Loucy (cell line): ENCODE measurements around the gene PPP2R5C.

ENCODE experiments used
- H2AFZ ChIP-seq: fragments of 200-600 bp; sonication (generic); 2 replicates; pipeline ENCODE4 v1.6.0; 2016; ENCODE audit warnings: antibody characterized with exemption, mild to moderate bottlenecking, low read length, moderate library complexity
- H3F3A ChIP-seq: fragments of 200-600 bp; 2 replicates; pipeline ENCODE4 v1.6.0; 2016; ENCODE audit warnings: antibody characterized with exemption, low read depth, mild to moderate bottlenecking
- H3K27me3 ChIP-seq: fragments of 200-600 bp; sonication (generic); 2 replicates; pipeline ENCODE4 v1.6.1; 2014; ENCODE audit warnings: low read length, mild to moderate bottlenecking; ENCODE audit not compliant: insufficient read depth, poor library complexity, severe bottlenecking
- H3K36me3 ChIP-seq: fragments of 200-600 bp; sonication (generic); 2 replicates; pipeline ENCODE4 v1.6.1; 2016; ENCODE audit warnings: low read length; ENCODE audit not compliant: insufficient read depth
- H3K4me1 ChIP-seq: fragments of 200-600 bp; sonication (generic); 2 replicates; pipeline ENCODE4 v1.5.1; 2014; ENCODE audit warnings: low read length, mild to moderate bottlenecking; ENCODE audit not compliant: insufficient read depth, poor library complexity, severe bottlenecking
- H3K4me2 ChIP-seq: fragments of 200-600 bp; sonication (generic); 2 replicates; pipeline ENCODE4 v1.6.0; 2014; ENCODE audit warnings: antibody characterized with exemption, low read length, low read depth, mild to moderate bottlenecking; ENCODE audit not compliant: poor library complexity, severe bottlenecking
- H3K4me3 ChIP-seq: fragments of 200-600 bp; sonication (generic); 2 replicates; pipeline ENCODE4 v1.5.1; 2014; ENCODE audit warnings: low read length, mild to moderate bottlenecking, mixed read lengths; ENCODE audit not compliant: poor library complexity, severe bottlenecking
- H3K79me2 ChIP-seq: fragments of 200-600 bp; sonication (generic); 2 replicates; pipeline ENCODE4 v1.6.1; 2014; ENCODE audit warnings: low read length; ENCODE audit not compliant: insufficient read depth
- H3K9ac ChIP-seq: fragments of 200-600 bp; sonication (generic); 2 replicates; pipeline ENCODE4 v1.6.0; 2014; ENCODE audit warnings: mild to moderate bottlenecking, low read depth, low read length, moderate library complexity; ENCODE audit not compliant: poor library complexity, severe bottlenecking
- H3K9me2 ChIP-seq: fragments of 200-600 bp; sonication (generic); replicated peaks from 2 replicates; pipeline ENCODE4 v1.6.1; 2016; ENCODE audit warnings: low read depth, low read length, mixed read lengths
- H3K9me3 ChIP-seq: fragments of 200-600 bp; sonication (generic); 2 replicates; pipeline ENCODE4 v1.6.1; 2014; ENCODE audit warnings: mild to moderate bottlenecking, antibody characterized with exemption, low read length, low read depth; ENCODE audit not compliant: insufficient read depth
- H4K20me1 ChIP-seq: fragments of 200-600 bp; sonication (generic); 2 replicates; pipeline ENCODE4 v1.6.0; 2014; ENCODE audit warnings: antibody characterized with exemption, low read length, mild to moderate bottlenecking; ENCODE audit not compliant: insufficient read depth, poor library complexity, severe bottlenecking
- CTCF ChIP-seq: fragments of 200-600 bp; sonication (generic); conservative IDR thresholded peaks from 2 replicates; pipeline ENCODE4 v1.5.1; 2014; ENCODE audit warnings: mild to moderate bottlenecking, antibody characterized with exemption, low read length
- EZH2phosphoT487 ChIP-seq: fragments of 200-600 bp; IDR thresholded peaks from 2 replicates; pipeline ENCODE4 v1.6.1; 2018; ENCODE audit warnings: antibody characterized with exemption, mild to moderate bottlenecking, moderate library complexity, borderline replicate concordance

Gene PPP2R5C

GRCh38 chr14:101737414-101738339 lies 23.8 kb upstream of the PPP2R5C start:
- Histone ChIP-seq H3K4me2 (no peak overlapping the region), H3K4me3 (no peak overlapping the region), H3F3A (no peaks in the 10 kb centered on the region), H3K79me2 (no peaks in the 10 kb centered on the region), H4K20me1 (no peaks in the 10 kb centered on the region), H3K4me1 (no peaks in the 10 kb centered on the region), H3K9ac (no peak overlapping the region), H3K36me3 (no peaks in the 10 kb centered on the region), H3K9me3 (peaks cover 10% of the 10 kb centered on the region; the same call in 1 of the 2 replicates), H3K9me2 (no peaks in the 10 kb centered on the region), H3K27me3 (peaks cover 54% of the 10 kb centered on the region), H2AFZ (no peak overlapping the region)
- TF ChIP-seq CTCF, result peak; percentile 48
- TF ChIP-seq EZH2phosphoT487, result no peak

DNA sequence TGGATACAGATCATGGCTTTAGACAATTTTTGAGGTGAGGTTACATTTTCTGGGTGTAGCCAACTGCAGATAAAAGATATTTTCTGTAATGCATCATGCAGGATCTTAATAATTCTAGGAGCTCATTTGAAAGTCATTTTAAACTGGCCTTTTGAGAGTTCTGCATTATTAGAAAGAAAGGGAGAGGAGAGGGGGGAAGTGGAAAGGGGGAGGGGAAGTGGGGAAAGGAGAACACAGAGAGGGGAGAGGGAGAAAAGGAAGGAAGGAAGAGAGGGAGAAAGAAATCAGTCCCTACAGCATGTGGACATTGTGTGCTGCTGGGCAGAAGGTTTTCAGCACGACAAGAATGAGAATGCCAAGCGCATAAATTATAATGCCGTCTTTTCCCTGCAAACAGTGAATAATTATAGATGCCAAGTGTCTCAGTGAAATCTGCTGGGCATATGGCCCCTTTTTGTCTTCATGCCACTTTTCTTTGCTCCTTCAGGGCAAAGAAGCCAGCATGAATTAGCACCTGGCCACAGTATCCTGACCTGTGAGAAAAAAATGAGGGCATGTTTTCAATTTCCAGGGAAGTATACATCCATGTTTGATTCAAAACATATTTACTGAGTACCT lies 22.7 kb upstream of the PPP2R5C start:
- Histone ChIP-seq H3K36me3 (no peaks in the 10 kb centered on the region), H3K4me3 (no peak overlapping the region), H3K9me3 (peaks cover 12% of the 10 kb centered on the region; the same call in 1 of the 2 replicates), H3K9me2 (no peaks in the 10 kb centered on the region), H3K9ac (no peak overlapping the region), H3K27me3 (peaks cover 43% of the 10 kb centered on the region), H3K4me1 (no peaks in the 10 kb centered on the region), H3K4me2 (no peak overlapping the region), H3K79me2 (no peaks in the 10 kb centered on the region), H2AFZ (no peak overlapping the region), H3F3A (no peaks in the 10 kb centered on the region), H4K20me1 (no peaks in the 10 kb centered on the region)
- TF ChIP-seq EZH2phosphoT487 (no peak), CTCF (no peak)

DNA sequence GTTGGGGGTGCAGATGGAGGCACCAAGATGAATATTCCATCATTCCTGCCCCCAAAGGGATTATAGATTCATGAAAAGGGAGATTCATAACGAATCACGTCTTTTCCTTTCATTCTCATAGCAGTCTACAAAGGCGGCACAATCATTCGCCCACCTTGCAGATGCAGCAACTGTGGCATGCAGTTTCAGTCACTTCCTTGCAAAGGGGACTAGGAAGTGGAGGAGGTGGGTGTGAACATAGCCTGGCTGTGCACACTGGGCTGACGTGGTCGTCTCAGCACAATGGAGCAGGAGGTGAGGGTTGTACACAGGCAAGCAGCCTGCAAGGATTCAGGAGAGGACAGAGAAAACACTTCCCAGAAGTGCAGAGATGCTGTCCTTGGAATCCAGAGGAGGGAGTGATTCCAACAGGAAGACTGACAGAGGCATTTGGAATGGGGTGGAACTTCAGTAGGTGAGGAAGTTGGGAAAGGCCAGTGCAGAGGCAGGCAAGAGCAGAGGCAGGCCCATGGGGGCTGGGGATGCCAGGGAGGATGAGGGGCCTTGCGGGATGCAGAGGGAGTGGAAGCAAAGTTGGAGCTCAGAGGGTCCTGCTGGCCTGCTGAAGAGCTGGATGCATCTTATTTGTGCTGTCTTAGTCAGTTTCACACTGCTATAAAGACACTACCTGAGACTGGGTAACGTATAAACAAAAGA lies 21.9 kb upstream of the PPP2R5C start:
- Histone ChIP-seq H3K4me1 (no peaks in the 10 kb centered on the region), H3K79me2 (no peaks in the 10 kb centered on the region), H3K4me2 (no peak overlapping the region), H3K9ac (no peak overlapping the region), H3K4me3 (no peak overlapping the region), H3K9me3 (peaks cover 12% of the 10 kb centered on the region; the same call in 1 of the 2 replicates), H2AFZ (no peak overlapping the region), H3K27me3 (peaks cover 37% of the 10 kb centered on the region), H4K20me1 (no peaks in the 10 kb centered on the region), H3K36me3 (no peaks in the 10 kb centered on the region), H3K9me2 (no peaks in the 10 kb centered on the region), H3F3A (no peaks in the 10 kb centered on the region)
- TF ChIP-seq EZH2phosphoT487, result no peak
- TF ChIP-seq CTCF, result no peak
